K562 (cell line): Measurements from ENCODE around the gene CAMK2D. TPM values are rescaled to one million over a fixed set of nuclear protein-coding genes. Genes with fewer than 3 reads are reported as not detected.

ENCODE experiments used
- ATAC-seq: fragments of 200-7000 bp; cut with Tn5 transposase; 3 replicates; pipeline ENCODE4 v1.9.1; 2020; ENCODE audit warnings: moderate library complexity
- BruUV-seq: library from RNA; stranded (reverse); fragments of 400-500 nt; replicated peaks from 2 replicates; lab custom pipeline; 2021; lab: Mats Ljungman, UMichigan
- CTCF ChIA-PET: fragments of 300-600 bp; formaldehyde crosslinking; extraction: SDS; loops from one replicate; lab custom pipeline; 2021; ENCODE audit warnings: low intra/inter-chr PET ratio; lab: Yijun Ruan, JAX
- POLR2A ChIA-PET: fragments of 300-600, 350-650 bp; sonication (Branson Sonifier 250); formaldehyde crosslinking; extraction: SDS; loops from one replicate; lab custom pipeline; 2021; ENCODE audit warnings: antibody characterized with exemption, inconsistent platforms; lab: Yijun Ruan, JAX
- DNase-seq, 4 experiments: peaks; one replicate each; pipeline versions ENCODE4 v3.0.0 to v3.0.0-alpha.2; 2011 to 2018; ENCODE audit warnings: low spot score in 3 of 4, mixed read lengths in 3 of 4; ENCODE audit errors: extremely low read depth in 1 of 4
- FAIRE-seq: peaks from 2 replicates; lab custom pipeline; 2011; peaks lifted over from hg19 to GRCh38; lab: Jason Lieb, UNC
- H2AFZ ChIP-seq: 2 replicates; pipeline ENCODE4 v1.6.0; 2011; ENCODE audit warnings: low read depth, low read length, control low read depth, inconsistent platforms
- H3K27ac ChIP-seq: fragments of 200-600 bp; 3 replicates; pipeline ENCODE4 v1.8.0; 2011; ENCODE audit warnings: low read depth, mild to moderate bottlenecking, control low read depth, inconsistent platforms, low read length, moderate library complexity, mixed read lengths; ENCODE audit errors: extremely low read depth
- H3K27me3 ChIP-seq, 2 experiments: fragments of 300-600 bp in 1 of 2; 2 replicates in 1 of 2; 3 replicates in 1 of 2; pipeline versions ENCODE4 v1.6.0 to v1.8.0; 2011; ENCODE audit warnings: inconsistent platforms in 2 of 2, low read length in 2 of 2, mild to moderate bottlenecking in 1 of 2, mixed read lengths in 1 of 2, moderate library complexity in 1 of 2; ENCODE audit not compliant: control insufficient read depth in 2 of 2, insufficient read depth in 2 of 2
- H3K36me3 ChIP-seq: fragments of 300-600 bp; 3 replicates; pipeline ENCODE4 v1.8.0; 2011; ENCODE audit warnings: mild to moderate bottlenecking, low read length, inconsistent platforms; ENCODE audit not compliant: control insufficient read depth, insufficient read depth
- H3K4me1 ChIP-seq, 2 experiments: fragments of 200-600 bp in 1 of 2; replicated peaks in 1 of 2; 2 replicates in 1 of 2; 3 replicates in 1 of 2; pipeline versions ENCODE4 v1.5.1 to v1.8.0; 2011; ENCODE audit warnings: inconsistent platforms in 2 of 2, low read length in 2 of 2, mild to moderate bottlenecking in 1 of 2, mixed read lengths in 1 of 2, moderate library complexity in 1 of 2; ENCODE audit not compliant: control insufficient read depth in 2 of 2, insufficient read depth in 2 of 2
- H3K4me2 ChIP-seq: 2 replicates; pipeline ENCODE4 v1.6.1; 2011; ENCODE audit warnings: low read length, control low read depth, inconsistent platforms, mixed read lengths; ENCODE audit not compliant: insufficient read depth
- H3K4me3 ChIP-seq: fragments of 200-600 bp; sonication (generic), shearing (Covaris generic); 2 replicates; pipeline ENCODE4 v1.5.1; 2016; ENCODE audit warnings: control low read depth, inconsistent platforms
- H3K79me2 ChIP-seq: fragments of 200-600 bp; 3 replicates; pipeline ENCODE4 v1.8.0; 2011; ENCODE audit warnings: low read length, inconsistent platforms; ENCODE audit not compliant: control insufficient read depth, insufficient read depth
- H3K9ac ChIP-seq, 2 experiments: 2 replicates each; pipeline versions ENCODE4 v1.6.0 to v1.6.1; 2011; ENCODE audit warnings: low read depth in 2 of 2, low read length in 2 of 2, control low read depth in 1 of 2, inconsistent platforms in 1 of 2, mild to moderate bottlenecking in 1 of 2, mixed read lengths in 1 of 2; ENCODE audit not compliant: insufficient read depth in 1 of 2
- H3K9me1 ChIP-seq: one replicate; pipeline ENCODE4 v1.6.0; 2011; ENCODE audit warnings: inconsistent platforms, mild to moderate bottlenecking, low read length, moderate library complexity; ENCODE audit not compliant: control insufficient read depth, insufficient read depth
- H3K9me3 ChIP-seq: replicated peaks from 2 replicates; pipeline ENCODE4 v1.5.1; 2011; ENCODE audit warnings: low read depth, low read length, inconsistent platforms; ENCODE audit not compliant: control insufficient read depth, insufficient read depth
- H4K20me1 ChIP-seq: replicated peaks from 2 replicates; pipeline ENCODE4 v1.6.1; 2011; ENCODE audit warnings: low read length, inconsistent platforms, mixed read lengths; ENCODE audit not compliant: control insufficient read depth, insufficient read depth
- EGR1 ChIP-seq: fragments of 450-650 bp; conservative IDR thresholded peaks from 2 replicates; pipeline ENCODE4 v1.6.1; 2017; ENCODE audit warnings: mild to moderate bottlenecking
- FOXK1 ChIP-seq: sonication (generic); formaldehyde crosslinking; IDR thresholded peaks from 2 replicates; pipeline ENCODE4 v1.8.0; 2022; ENCODE audit warnings: missing genetic modification reagents, mild to moderate bottlenecking, borderline replicate concordance
- KAT7 ChIP-seq: sonication (generic); formaldehyde crosslinking; IDR thresholded peaks from 2 replicates; pipeline ENCODE4 v1.8.0; 2022; ENCODE audit warnings: missing genetic modification reagents, mild to moderate bottlenecking, borderline replicate concordance
- MEF2A ChIP-seq: IDR thresholded peaks from 2 replicates; pipeline ENCODE4 v1.6.1; 2011; ENCODE audit warnings: low read depth, mild to moderate bottlenecking, low read length, moderate library complexity; ENCODE audit not compliant: control insufficient read depth
- NCOR1 ChIP-seq: fragments of 450-650 bp; IDR thresholded peaks from 2 replicates; pipeline ENCODE4 v1.6.1; 2016; ENCODE audit warnings: mild to moderate bottlenecking, moderate library complexity
- NR0B1 ChIP-seq: fragments of 450-650 bp; IDR thresholded peaks from one replicate; pipeline ENCODE4 v1.6.1; 2018; ENCODE audit warnings: mild to moderate bottlenecking, moderate library complexity; ENCODE audit not compliant: partially characterized antibody
- RB1 ChIP-seq: fragments of 450-650 bp; IDR thresholded peaks from 2 replicates; pipeline ENCODE4 v1.6.1; 2017; ENCODE audit warnings: low read depth, mild to moderate bottlenecking
- SP1 ChIP-seq: sonication (generic); formaldehyde crosslinking; IDR thresholded peaks from 2 replicates; pipeline ENCODE4 v1.8.1; 2022; ENCODE audit warnings: mild to moderate bottlenecking, missing genetic modification reagents
- TFAP4 ChIP-seq: sonication (generic); formaldehyde crosslinking; IDR thresholded peaks from 2 replicates; pipeline ENCODE4 v1.8.0; 2022; ENCODE audit warnings: missing genetic modification reagents, mild to moderate bottlenecking, moderate library complexity, borderline replicate concordance
- WHSC1 ChIP-seq: IDR thresholded peaks from one replicate; pipeline ENCODE4 v1.6.1; 2012; ENCODE audit warnings: low read length, control low read depth, inconsistent platforms
- ZBTB33 ChIP-seq: sonication (generic); formaldehyde crosslinking; IDR thresholded peaks from 2 replicates; pipeline ENCODE4 v1.8.1; 2023; ENCODE audit warnings: mild to moderate bottlenecking, missing genetic modification reagents
- ZNF740 ChIP-seq, 3 experiments: fragments of 200-800 bp in 1 of 3; sonication (Bioruptor generic) in 1 of 3; sonication (generic) in 1 of 3; formaldehyde crosslinking in 1 of 3; IDR thresholded peaks; 2 replicates each; pipeline versions ENCODE4 v1.6.1 to v1.8.0; 2016 to 2022; ENCODE audit warnings: mild to moderate bottlenecking in 2 of 3, missing compliant biosample characterization in 2 of 3, missing genetic modification characterization in 2 of 3, missing genetic modification reagents in 1 of 3
- WGBS: fragments of 100-300 bp; shearing (Covaris generic); methylation state at CpG from one replicate; pipeline ENCODE4 v1.1.6; 2016; ENCODE audit warnings: low coverage, mixed read lengths; ENCODE audit not compliant: insufficient coverage; ENCODE audit errors: missing lambda C conversion rate; 5-methylcytosine and 5-hydroxymethylcytosine counted together
- in situ Hi-C: fragments of 300-500 bp; cut with MboI; formaldehyde crosslinking; loops from 4 replicates; pipeline ENCODE4 v1.15.0; 2018; ENCODE audit warnings: inconsistent platforms, mixed read lengths
- intact Hi-C: fragments of 100-400 bp; cut with micrococcal nuclease; formaldehyde crosslinking; loops from 2 replicates; pipeline ENCODE4 v1.14.2; 2022
- polyA plus RNA-seq, 8 experiments: library from polyadenylated mRNA; depleted of rRNA in 4 of 8; stranded (reverse) in 5 of 8; unstranded in 3 of 8; fragments of >200 nt; fragmentation: Nextera tagmentation in 2 of 8; fragmentation: Illumina TruSeq in 1 of 8; extraction: Ambion mirVana in 2 of 8; extraction: Trizol in 1 of 8; gene quantifications; 2 replicates each; pipeline versions ENCODE4 v1.2.1 to v1.2.3, GENCODE V29; 2011 to 2014; ENCODE audit warnings: inconsistent platforms in 1 of 8, missing spikeins in 1 of 8
- total RNA-seq, 7 experiments: library from RNA; depleted of rRNA in 6 of 7; stranded (reverse); fragments of >200 nt in 6 of 7; fragmentation: Illumina TruSeq in 2 of 7; extraction: Trizol in 2 of 7; gene quantifications; 2 replicates each; pipeline versions ENCODE4 v1.2.1 to v1.2.3, GENCODE V29; 2011 to 2021; ENCODE audit warnings: low replicate concordance in 1 of 7
- TF ChIP-seq, protein P1 (sequence below): fragments of 250-450 bp; sonication (Bioruptor Pico); IDR thresholded peaks from 2 replicates; pipeline ENCODE4 v1.5.0; 2021; ENCODE audit warnings: mild to moderate bottlenecking, moderate library complexity

Gene CAMK2D
- total and polyA plus RNA-seq, 9 of the 15 experiments (the other 6 are each of a cell fraction or from before 2014, with no cell fraction given): 0.01 to 0.33 (median 0.04) TPM; not detected in 2

GRCh38 chr4:113809311-113809710, 47.8 kb upstream of the CAMK2D start:
- Histone ChIP-seq H3K79me2 (no peaks in the 10 kb centered on the region), H3K36me3 (no peaks in the 10 kb centered on the region), H3K9me3 (no peaks in the 10 kb centered on the region), H3K4me2 (no peak overlapping the region), H3K4me1 (no peaks in the 10 kb centered on the region), H3K4me3 (no peak overlapping the region), H3K9ac (no peak overlapping the region), H3K27ac (no peak overlapping the region), H3K9me1 (no peaks in the 10 kb centered on the region), H4K20me1 (no peaks in the 10 kb centered on the region), H3K27me3 (no peaks in the 10 kb centered on the region), H2AFZ (no peak overlapping the region)
- POLR2A ChIA-PET: no interaction called here
- in situ Hi-C loops (no loop called here), intact Hi-C loops (no loop called here)
- no TSS peak for BruUV-seq
- ATAC-seq (no peak), DNase-seq (no peak), FAIRE-seq (no peak)
- CTCF ChIA-PET: no interaction called here
- WGBS: 2% methylated on average over 5 of the region's 5 CpGs
- TF ChIP-seq MEF2A (no peak), EGR1 (no peak), WHSC1 (no peak), NR0B1 (no peak), TFAP4 (CRISPR knock-in tag) (no peak), SP1 (no peak), KAT7 (CRISPR knock-in tag) (no peak), NCOR1 (no peak), RB1 (no peak), FOXK1 (no peak), ZBTB33 (CRISPR knock-in tag) (no peak), ZNF740 (CRISPR knock-in tag; IDR thresholded peaks at IDR 0.05) (no peak), ZNF740 (tag; IDR thresholded peaks at IDR 0.05) (no peak)
- TF ChIP-seq, protein P1, sequence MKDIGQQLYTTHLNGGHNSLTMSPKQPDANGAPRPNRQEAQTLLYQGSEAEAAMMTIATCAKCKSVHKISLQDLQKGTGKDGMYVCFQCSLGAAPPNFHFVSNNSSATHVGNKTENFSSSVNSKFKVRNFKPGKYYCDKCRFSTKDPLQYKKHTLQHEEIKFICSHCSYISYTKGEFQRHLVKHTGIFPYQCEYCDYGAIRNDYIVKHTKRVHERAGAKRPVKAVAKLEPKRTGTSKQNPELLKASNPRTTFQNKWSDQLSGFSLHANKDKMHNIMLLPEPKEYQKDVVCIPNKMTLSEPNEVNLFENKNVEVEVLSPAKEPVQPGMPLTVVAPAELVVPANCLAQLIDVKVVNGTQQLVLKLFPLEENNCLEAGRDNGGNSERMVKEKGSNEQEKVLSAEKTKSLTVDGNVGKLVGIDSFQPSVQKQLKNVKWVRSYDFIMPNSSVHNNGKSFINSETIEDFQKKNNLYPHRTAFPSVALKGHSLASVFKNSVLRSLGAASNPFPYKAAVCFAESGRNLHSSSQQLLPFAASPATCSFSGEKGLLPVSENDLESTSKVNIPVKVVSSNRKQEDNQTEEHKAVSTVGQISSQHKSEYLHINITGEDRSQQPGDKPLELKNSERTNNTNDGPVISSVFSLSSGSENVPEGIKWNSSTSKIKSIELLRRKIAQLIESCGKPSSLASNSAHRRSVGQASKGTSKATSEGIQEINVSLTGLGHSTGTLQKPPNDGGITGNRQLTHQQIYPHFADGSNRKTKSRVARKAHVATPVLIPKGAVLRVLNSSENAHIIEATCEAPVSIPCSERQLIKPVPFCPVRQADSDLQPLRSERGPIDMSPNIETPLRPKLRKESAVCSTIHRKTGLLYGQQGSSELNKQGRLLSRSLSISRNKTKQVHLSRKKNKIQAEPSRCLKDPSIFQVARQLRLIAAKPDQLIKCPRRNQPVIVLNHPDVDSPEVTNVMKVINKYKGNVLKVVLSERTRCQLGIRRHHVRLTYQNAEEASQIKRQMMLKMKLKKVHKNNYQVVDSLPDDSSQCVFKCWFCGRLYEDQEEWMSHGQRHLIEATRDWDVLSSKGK (CRISPR knock-in tag): no peak
